ENCODE measurements around the gene LHX3.

DNA sequence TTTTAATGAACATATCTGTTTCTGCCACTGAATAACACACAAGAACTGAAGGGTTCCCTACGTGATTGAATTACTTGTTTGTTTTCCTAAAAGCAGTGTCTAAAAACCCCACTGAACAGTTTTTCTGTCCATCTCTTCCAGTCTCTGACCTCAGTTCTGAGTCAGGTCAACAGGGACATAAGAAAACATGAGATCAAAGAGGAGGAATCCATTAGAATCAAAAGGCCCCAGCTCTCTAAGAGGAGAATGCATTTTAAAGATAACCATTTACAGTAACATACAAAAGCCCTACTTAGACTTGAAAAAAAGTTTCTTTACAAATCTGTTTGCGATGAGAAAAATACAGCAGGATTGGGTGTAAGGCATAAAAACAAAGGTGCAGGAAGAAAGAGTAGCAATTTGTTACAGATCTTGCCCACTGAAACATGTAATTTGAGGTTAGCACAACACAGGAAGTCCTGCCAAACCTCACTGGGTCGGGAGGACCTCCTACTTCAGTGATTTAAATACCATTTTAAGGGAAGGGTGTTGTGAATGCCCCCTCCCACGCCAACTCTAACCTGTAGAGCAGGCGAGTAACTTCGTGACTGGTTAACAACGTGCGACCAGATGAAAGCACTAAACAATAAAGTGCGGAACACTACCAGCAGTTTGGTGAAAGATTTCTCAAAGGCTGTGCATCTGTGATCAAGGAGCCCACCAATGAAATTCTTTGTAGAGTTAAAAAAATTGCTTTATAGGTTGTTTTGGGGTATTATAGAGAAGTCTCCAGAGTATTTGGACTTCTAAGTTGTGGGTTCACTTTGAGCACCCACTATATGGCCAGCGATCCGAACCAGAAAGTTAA, 39.4 kb upstream of the LHX3 start:
- TF ChIP-seq, protein P1, sequence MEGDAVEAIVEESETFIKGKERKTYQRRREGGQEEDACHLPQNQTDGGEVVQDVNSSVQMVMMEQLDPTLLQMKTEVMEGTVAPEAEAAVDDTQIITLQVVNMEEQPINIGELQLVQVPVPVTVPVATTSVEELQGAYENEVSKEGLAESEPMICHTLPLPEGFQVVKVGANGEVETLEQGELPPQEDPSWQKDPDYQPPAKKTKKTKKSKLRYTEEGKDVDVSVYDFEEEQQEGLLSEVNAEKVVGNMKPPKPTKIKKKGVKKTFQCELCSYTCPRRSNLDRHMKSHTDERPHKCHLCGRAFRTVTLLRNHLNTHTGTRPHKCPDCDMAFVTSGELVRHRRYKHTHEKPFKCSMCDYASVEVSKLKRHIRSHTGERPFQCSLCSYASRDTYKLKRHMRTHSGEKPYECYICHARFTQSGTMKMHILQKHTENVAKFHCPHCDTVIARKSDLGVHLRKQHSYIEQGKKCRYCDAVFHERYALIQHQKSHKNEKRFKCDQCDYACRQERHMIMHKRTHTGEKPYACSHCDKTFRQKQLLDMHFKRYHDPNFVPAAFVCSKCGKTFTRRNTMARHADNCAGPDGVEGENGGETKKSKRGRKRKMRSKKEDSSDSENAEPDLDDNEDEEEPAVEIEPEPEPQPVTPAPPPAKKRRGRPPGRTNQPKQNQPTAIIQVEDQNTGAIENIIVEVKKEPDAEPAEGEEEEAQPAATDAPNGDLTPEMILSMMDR (IDR thresholded peaks at IDR 0.05) = no peak
- TF ChIP-seq POLR2A (IDR thresholded peaks at IDR 0.05; ENCODE audit: low read length) (no peak), EP300 (IDR thresholded peaks at IDR 0.05) (no peak), RCOR1 (IDR thresholded peaks at IDR 0.05; ENCODE audit: low read depth, low read length) (no peak), RAD21 (conservative IDR thresholded peaks at IDR 0.05 in 1 of 2, IDR thresholded peaks at IDR 0.05 in 1 of 2) (no peak), ZSCAN20 (CRISPR knock-in tag; IDR thresholded peaks at IDR 0.05) (no peak), FOSB (CRISPR knock-in tag; IDR thresholded peaks at IDR 0.05) (no peak), MAZ (IDR thresholded peaks at IDR 0.05; ENCODE audit: borderline replicate concordance, low read depth, low read length) (no peak)
- TF ChIP-seq, protein P2, sequence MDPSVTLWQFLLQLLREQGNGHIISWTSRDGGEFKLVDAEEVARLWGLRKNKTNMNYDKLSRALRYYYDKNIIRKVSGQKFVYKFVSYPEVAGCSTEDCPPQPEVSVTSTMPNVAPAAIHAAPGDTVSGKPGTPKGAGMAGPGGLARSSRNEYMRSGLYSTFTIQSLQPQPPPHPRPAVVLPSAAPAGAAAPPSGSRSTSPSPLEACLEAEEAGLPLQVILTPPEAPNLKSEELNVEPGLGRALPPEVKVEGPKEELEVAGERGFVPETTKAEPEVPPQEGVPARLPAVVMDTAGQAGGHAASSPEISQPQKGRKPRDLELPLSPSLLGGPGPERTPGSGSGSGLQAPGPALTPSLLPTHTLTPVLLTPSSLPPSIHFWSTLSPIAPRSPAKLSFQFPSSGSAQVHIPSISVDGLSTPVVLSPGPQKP (IDR thresholded peaks at IDR 0.05; ENCODE audit: low read depth, low read length) = no peak
- TF ChIP-seq, protein P3, sequence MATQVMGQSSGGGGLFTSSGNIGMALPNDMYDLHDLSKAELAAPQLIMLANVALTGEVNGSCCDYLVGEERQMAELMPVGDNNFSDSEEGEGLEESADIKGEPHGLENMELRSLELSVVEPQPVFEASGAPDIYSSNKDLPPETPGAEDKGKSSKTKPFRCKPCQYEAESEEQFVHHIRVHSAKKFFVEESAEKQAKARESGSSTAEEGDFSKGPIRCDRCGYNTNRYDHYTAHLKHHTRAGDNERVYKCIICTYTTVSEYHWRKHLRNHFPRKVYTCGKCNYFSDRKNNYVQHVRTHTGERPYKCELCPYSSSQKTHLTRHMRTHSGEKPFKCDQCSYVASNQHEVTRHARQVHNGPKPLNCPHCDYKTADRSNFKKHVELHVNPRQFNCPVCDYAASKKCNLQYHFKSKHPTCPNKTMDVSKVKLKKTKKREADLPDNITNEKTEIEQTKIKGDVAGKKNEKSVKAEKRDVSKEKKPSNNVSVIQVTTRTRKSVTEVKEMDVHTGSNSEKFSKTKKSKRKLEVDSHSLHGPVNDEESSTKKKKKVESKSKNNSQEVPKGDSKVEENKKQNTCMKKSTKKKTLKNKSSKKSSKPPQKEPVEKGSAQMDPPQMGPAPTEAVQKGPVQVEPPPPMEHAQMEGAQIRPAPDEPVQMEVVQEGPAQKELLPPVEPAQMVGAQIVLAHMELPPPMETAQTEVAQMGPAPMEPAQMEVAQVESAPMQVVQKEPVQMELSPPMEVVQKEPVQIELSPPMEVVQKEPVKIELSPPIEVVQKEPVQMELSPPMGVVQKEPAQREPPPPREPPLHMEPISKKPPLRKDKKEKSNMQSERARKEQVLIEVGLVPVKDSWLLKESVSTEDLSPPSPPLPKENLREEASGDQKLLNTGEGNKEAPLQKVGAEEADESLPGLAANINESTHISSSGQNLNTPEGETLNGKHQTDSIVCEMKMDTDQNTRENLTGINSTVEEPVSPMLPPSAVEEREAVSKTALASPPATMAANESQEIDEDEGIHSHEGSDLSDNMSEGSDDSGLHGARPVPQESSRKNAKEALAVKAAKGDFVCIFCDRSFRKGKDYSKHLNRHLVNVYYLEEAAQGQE (IDR thresholded peaks at IDR 0.05) = no peak
- TF ChIP-seq, protein P4, sequence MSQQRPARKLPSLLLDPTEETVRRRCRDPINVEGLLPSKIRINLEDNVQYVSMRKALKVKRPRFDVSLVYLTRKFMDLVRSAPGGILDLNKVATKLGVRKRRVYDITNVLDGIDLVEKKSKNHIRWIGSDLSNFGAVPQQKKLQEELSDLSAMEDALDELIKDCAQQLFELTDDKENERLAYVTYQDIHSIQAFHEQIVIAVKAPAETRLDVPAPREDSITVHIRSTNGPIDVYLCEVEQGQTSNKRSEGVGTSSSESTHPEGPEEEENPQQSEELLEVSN (IDR thresholded peaks at IDR 0.05; ENCODE audit: borderline replicate concordance, low read depth) = no peak
